Measurements from ENCODE around the gene GAL3ST3.
A peak's percentile ranks its signal among the peaks of the same experiment; 100 is the strongest.

The GAL3ST3 gene

DNA sequence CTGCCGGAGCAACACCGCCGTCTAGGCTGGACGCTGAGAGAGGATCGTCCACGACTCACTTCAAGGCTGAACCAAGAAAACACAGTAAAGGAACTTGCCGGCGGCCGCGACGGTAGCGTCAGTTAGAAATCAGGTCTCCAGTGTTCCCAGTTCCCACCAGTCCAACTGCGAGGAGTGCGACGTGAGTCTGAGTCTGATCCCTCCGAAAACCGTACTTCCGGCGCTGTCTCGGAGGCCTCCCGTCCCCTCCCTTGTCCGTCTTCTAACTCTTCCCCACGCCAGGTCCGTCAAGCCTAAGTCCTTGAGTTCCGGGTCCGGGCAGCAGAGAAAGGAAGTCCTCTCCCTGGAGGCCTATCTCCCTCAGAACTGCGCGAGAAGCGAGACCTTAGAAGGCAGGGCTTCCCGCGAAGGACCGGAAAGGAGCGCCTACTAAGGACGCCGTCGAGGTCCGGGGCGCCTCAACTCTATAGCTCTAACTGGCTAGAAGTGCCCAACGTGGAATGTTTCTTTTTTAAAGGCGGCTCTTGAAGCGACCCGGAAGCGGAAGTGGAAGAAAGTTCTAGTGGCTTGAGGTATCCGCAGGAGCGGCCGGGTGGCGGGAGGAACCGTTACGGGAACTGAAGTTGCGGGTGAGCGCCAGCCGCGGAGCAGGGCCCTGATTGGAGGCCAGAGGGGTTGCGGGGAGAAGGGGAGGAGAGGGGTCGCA lies 46.9 kb downstream of the GAL3ST3 start, which contains the start of the genes BANF1 and EIF1AD:
Gene BANF1 (plus strand): TSS at position 562 of the 706 bp plus-strand sequence. CDS start 748 bp downstream, outside the sequence.
Gene EIF1AD (minus strand): TSS at position 216 of the 706 bp plus-strand sequence. CDS start 1,768 bp downstream, outside the sequence.
- TF ChIP-seq MYC (IDR thresholded peaks at IDR 0.05; ENCODE audit: low read depth, low read length) (peak; percentile 91), MAX (IDR thresholded peaks at IDR 0.05; ENCODE audit: low read depth, low read length) (peak; percentile 79), CTCF (IDR thresholded peaks at IDR 0.05; ENCODE audit: low read depth, low read length) (no peak), POLR2A (IDR thresholded peaks at IDR 0.05; ENCODE audit: extremely low read depth, insufficient read length) (peak; percentile 86)
- peak within 1 kb of the TSS; percentile 93 for H3K4me3 ChIP-seq (ENCODE audit: low read depth, low read length)
- peak; percentile 100 for DNase-seq (ENCODE audit: low read depth)

DNA sequence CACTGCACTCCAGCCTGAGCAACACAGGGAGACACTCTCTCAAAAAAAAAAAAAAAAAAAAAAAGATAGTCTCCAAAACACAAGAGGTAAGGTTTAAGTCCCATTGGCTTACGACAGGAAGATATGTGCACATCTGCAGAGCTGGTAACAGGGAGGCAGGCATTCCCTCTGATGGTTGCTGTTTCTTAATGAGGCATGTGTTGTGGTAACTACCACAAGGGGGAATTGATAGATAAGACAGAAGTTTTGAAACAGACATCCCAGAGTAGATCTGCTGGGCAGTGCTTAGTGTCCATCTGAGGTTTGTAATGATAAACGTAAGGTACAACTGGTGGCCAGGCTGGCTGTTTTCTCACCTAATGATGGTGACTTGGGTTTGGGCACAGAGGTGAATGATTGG lies 51.7 kb downstream of the GAL3ST3 start:
- peak; percentile 44 for DNase-seq (ENCODE audit: low read depth)
- no peak overlapping the region for H3K4me3 ChIP-seq (ENCODE audit: low read depth, low read length)
- no peak for TF ChIP-seq MAX (IDR thresholded peaks at IDR 0.05; ENCODE audit: low read depth, low read length)
- no peak for TF ChIP-seq POLR2A (IDR thresholded peaks at IDR 0.05; ENCODE audit: extremely low read depth, insufficient read length)
- no peak for TF ChIP-seq MYC (IDR thresholded peaks at IDR 0.05; ENCODE audit: low read depth, low read length)
- no peak for TF ChIP-seq CTCF (IDR thresholded peaks at IDR 0.05; ENCODE audit: low read depth, low read length)

- TF ChIP-seq MAX (IDR thresholded peaks at IDR 0.05; ENCODE audit: low read depth, low read length), result no peak
- no peak for TF ChIP-seq MYC (IDR thresholded peaks at IDR 0.05; ENCODE audit: low read depth, low read length)
- TF ChIP-seq CTCF (IDR thresholded peaks at IDR 0.05; ENCODE audit: low read depth, low read length), result no peak
- no peak for TF ChIP-seq POLR2A (IDR thresholded peaks at IDR 0.05; ENCODE audit: extremely low read depth, insufficient read length)
- H3K4me3 ChIP-seq (ENCODE audit: low read depth, low read length), result no peak overlapping the region
- DNase-seq (ENCODE audit: low read depth), result no peak
Measured at GRCh38 chr11:65992056-65992455, 56.9 kb downstream of the GAL3ST3 start.

Measured in NB4 (cell line).